Vagina (tissue), 2 donors: ENCODE data around the gene METTL3.

ENCODE experiments used
- POLR2A ChIP-seq, 2 donors: fragments of 450-650 bp; IDR thresholded peaks; one replicate each; pipeline ENCODE4 v1.6.1; 2017; ENCODE audit warnings: antibody characterized with exemption in 2 of 2, mild to moderate bottlenecking in 2 of 2, moderate library complexity in 2 of 2
- TF ChIP-seq, protein P1 (sequence below), 3 experiments: fragments of 450-650 bp in 2 of 3; fragments of 200-600 bp in 1 of 3; sonication (generic) in 1 of 3; IDR thresholded peaks; one replicate each; pipeline ENCODE4 v1.5.1; 2017 to 2019; ENCODE audit warnings: antibody characterized with exemption in 3 of 3, mild to moderate bottlenecking in 2 of 3, moderate library complexity in 2 of 3

DNA sequence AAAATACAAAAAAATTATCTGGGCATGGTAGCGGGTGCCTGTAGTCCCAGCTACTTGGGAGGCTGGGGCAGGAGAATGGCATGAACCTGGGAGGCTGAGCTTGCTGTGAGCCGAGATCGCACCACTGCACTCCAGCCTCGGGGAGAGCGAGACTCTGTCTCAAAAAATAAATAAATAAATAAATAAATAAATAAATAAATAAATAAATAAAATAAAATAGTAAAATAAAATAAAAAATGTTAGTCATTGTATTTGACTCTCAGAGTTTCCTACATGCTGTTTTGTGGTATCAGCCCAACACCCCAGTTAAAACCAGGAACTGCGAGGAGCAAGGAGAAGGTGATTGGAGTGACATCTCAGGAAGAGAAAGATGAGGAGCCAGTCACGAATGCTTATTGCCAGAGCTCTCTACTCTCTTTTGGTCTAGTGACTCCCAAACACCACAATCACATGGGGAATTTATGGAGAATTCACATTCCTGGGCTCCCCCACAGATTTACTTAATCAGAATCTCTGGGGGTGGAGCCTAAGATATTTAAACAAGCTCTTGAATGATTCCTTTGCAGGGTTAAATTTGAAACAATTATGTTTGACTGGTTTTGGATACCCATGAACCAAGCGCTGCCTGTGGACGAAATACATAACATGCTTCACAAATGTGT, 30.4 kb upstream of the METTL3 start:
- no peak for TF ChIP-seq POLR2A (IDR thresholded peaks at IDR 0.05)
- TF ChIP-seq, protein P1, sequence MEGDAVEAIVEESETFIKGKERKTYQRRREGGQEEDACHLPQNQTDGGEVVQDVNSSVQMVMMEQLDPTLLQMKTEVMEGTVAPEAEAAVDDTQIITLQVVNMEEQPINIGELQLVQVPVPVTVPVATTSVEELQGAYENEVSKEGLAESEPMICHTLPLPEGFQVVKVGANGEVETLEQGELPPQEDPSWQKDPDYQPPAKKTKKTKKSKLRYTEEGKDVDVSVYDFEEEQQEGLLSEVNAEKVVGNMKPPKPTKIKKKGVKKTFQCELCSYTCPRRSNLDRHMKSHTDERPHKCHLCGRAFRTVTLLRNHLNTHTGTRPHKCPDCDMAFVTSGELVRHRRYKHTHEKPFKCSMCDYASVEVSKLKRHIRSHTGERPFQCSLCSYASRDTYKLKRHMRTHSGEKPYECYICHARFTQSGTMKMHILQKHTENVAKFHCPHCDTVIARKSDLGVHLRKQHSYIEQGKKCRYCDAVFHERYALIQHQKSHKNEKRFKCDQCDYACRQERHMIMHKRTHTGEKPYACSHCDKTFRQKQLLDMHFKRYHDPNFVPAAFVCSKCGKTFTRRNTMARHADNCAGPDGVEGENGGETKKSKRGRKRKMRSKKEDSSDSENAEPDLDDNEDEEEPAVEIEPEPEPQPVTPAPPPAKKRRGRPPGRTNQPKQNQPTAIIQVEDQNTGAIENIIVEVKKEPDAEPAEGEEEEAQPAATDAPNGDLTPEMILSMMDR (IDR thresholded peaks at IDR 0.05): no peak
